Small intestine (tissue), 7 donors: ENCODE measurements around the gene CTNNA3. TPM values are rescaled to one million over a fixed set of nuclear protein-coding genes. Genes with fewer than 3 reads are reported as not detected.

ENCODE experiments used
- DNase-seq, 2 donors: peaks; one replicate each; pipeline versions ENCODE4 v3.0.0 to v3.0.0-alpha.2; 2013
- FAIRE-seq: peaks from 2 replicates; lab custom pipeline; 2012; peaks lifted over from hg19 to GRCh38; lab: Jason Lieb, UNC
- H3K27ac ChIP-seq, 3 donors: one replicate each; pipeline ENCODE4 v1.5.1; 2013; ENCODE audit warnings: low read length in 2 of 3, mild to moderate bottlenecking in 2 of 3, control low read depth in 1 of 3, inconsistent platforms in 1 of 3, low read depth in 1 of 3, moderate library complexity in 1 of 3
- H3K27me3 ChIP-seq, 3 donors: one replicate each; pipeline ENCODE4 v1.6.1; 2013; ENCODE audit warnings: low read length in 3 of 3, inconsistent platforms in 1 of 3; ENCODE audit not compliant: control insufficient read depth in 3 of 3, insufficient read depth in 3 of 3
- H3K36me3 ChIP-seq, 3 donors: one replicate each; pipeline ENCODE4 v1.6.1; 2013; ENCODE audit warnings: low read length in 3 of 3, inconsistent platforms in 1 of 3, low read depth in 1 of 3, mild to moderate bottlenecking in 1 of 3, moderate library complexity in 1 of 3; ENCODE audit not compliant: control insufficient read depth in 3 of 3, insufficient read depth in 2 of 3
- H3K4me1 ChIP-seq, 3 donors: one replicate each; pipeline ENCODE4 v1.6.1; 2013; ENCODE audit warnings: low read length in 2 of 3, inconsistent platforms in 1 of 3, low read depth in 1 of 3, mild to moderate bottlenecking in 1 of 3, moderate library complexity in 1 of 3; ENCODE audit not compliant: control insufficient read depth in 3 of 3, insufficient read depth in 2 of 3
- H3K4me3 ChIP-seq, 3 donors: one replicate each; pipeline ENCODE4 v1.5.1; 2013; ENCODE audit warnings: low read length in 3 of 3, control low read depth in 1 of 3, inconsistent platforms in 1 of 3, low read depth in 1 of 3, mild to moderate bottlenecking in 1 of 3, moderate library complexity in 1 of 3
- H3K9me3 ChIP-seq, 2 donors: one replicate each; pipeline ENCODE4 v1.6.1; 2013; ENCODE audit warnings: low read depth in 1 of 2, low read length in 1 of 2; ENCODE audit not compliant: control insufficient read depth in 2 of 2, insufficient read depth in 1 of 2
- WGBS, 3 donors: extraction: QIAGEN DNeasy Blood & Tissue Kit; methylation state at CpG; one replicate each; pipeline ENCODE4 v1.1.7; 2013; 5-methylcytosine and 5-hydroxymethylcytosine counted together
- polyA plus RNA-seq, 4 donors: library from polyadenylated mRNA; stranded (reverse) in 3 of 4; unstranded in 1 of 4; fragments of 200-250 nt in 3 of 4; fragments of 120-200 nt in 1 of 4; gene quantifications; one replicate each; pipeline versions ENCODE4 v1.2.1 to v1.2.3, GENCODE V29; 2013
- donor health status: healthy with polysubstance abuse.
- donor health status: control.
- donor health status: control.
- donor health status: Bipolar disorder and iron deficiency.
- donor health status: healthy.

The CTNNA3 gene
- polyA plus RNA-seq, 4 donors: 0.24 to 0.38 TPM; not detected in 2

GRCh38 chr10:67518043-67518442 lies 178.0 kb downstream of the CTNNA3 start:
- DNase-seq (no peak), FAIRE-seq (no peak)
- WGBS, 3 donors: 76 to 84% (median 81%) methylated on average over 4 of the region's 4 CpGs
- H3K4me3 ChIP-seq: no peak overlapping the region
- no peaks in the 10 kb centered on the region for H3K36me3 ChIP-seq
- no peaks in the 10 kb centered on the region for H3K27me3 ChIP-seq
- no peak overlapping the region for H3K27ac ChIP-seq
- no peaks in the 10 kb centered on the region for H3K9me3 ChIP-seq
- H3K4me1 ChIP-seq: no peaks in the 10 kb centered on the region

DNA sequence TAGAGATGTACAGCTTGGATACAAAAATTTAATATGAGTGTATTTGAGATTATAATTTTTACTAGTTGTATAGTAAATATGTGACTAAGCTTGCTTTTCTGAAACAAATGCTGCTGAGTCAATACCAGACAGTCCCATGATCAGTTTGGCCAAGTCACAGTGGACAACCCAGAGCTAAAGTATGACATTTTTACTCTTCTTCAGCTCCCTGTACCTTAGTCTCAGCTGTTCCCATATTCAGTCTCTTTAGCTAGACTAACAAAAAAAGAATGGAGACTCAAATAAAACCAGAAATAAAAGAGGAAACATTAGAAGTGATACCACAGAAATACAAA lies 189.3 kb downstream of the CTNNA3 start:
- H3K4me1 ChIP-seq: no peaks in the 10 kb centered on the region
- no peak for DNase-seq
- no peak overlapping the region for H3K4me3 ChIP-seq

DNA sequence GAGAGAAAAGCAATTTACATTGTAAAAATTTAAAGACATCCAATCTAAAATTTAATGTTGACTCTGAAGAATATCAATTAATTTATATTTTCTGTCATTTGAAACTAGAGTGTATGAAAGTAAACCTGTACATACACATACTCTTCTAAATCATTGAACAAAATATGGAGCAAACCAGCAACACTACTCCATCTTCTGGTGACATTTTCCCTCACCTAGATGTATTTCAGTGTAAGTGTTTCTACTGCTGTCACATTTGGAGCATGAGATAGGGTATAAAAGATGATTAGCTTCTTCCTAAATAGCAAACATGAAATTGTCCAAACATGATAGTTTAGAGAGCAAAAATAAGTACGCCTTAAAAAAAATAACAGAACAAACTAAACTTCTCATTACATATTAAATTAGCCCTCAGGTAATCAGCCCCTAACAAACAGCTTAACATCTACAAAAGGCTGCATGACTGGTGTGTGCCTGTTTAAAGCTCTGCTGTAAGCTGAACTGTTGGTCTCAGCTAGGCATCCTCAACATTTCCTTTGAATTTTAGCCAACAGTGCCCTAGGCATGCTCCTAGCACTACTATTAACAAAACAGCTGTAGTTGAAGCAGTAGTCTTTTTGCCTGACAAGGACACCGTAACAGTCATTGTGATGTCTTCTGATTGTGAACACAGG lies 189.8 kb downstream of the CTNNA3 start:
- Histone ChIP-seq H3K9me3 (no peaks in the 10 kb centered on the region), H3K27ac (no peak overlapping the region), H3K27me3 (no peaks in the 10 kb centered on the region), H3K4me3 (no peak overlapping the region), H3K36me3 (no peaks in the 10 kb centered on the region), H3K4me1 (no peaks in the 10 kb centered on the region)
- WGBS, 3 donors: 85 to 95% (median 95%) methylated on average over 2 of the region's 2 CpGs
- DNase-seq (peak in 1 of 2 donors; percentile 34), FAIRE-seq (no peak)

More for the DNA sequence above, 189.3 kb downstream of the CTNNA3 start:
- no peaks in the 10 kb centered on the region for H3K9me3 ChIP-seq
- H3K36me3 ChIP-seq: no peaks in the 10 kb centered on the region
- H3K27me3 ChIP-seq: no peaks in the 10 kb centered on the region
- no peak for FAIRE-seq
- no peak overlapping the region for H3K27ac ChIP-seq

- H3K36me3 ChIP-seq: no peaks in the 10 kb centered on the region
- no peaks in the 10 kb centered on the region for H3K9me3 ChIP-seq
- H3K4me3 ChIP-seq: no peak overlapping the region
- DNase-seq: peak; percentile 68 to 97
- no peaks in the 10 kb centered on the region for H3K27me3 ChIP-seq
- WGBS, 3 donors: 12 to 37% (median 27%) methylated on average over 2 of the region's 2 CpGs
- FAIRE-seq: peak; percentile 98
- no peaks in the 10 kb centered on the region for H3K4me1 ChIP-seq
- H3K27ac ChIP-seq: no peak overlapping the region
Observed at GRCh38 chr10:67492317-67493019, 203.5 kb downstream of the CTNNA3 start.

- FAIRE-seq: no peak
- no peak for DNase-seq
Observed at GRCh38 chr10:67487906-67488619, 207.9 kb downstream of the CTNNA3 start.

GRCh38 chr10:67487199-67487598 lies 208.8 kb downstream of the CTNNA3 start:
- no peaks in the 10 kb centered on the region for H3K36me3 ChIP-seq
- FAIRE-seq (no peak), DNase-seq (no peak)
- H3K9me3 ChIP-seq: no peaks in the 10 kb centered on the region
- H3K4me3 ChIP-seq: no peak overlapping the region
- no peak overlapping the region for H3K27ac ChIP-seq
- H3K4me1 ChIP-seq: no peaks in the 10 kb centered on the region
- 45 to 61% (median 56%) methylated on average over 3 of the region's 3 CpGs for WGBS, 3 donors
- H3K27me3 ChIP-seq: no peaks in the 10 kb centered on the region

More at GRCh38 chr10:67487906-67488619, 207.9 kb downstream of the CTNNA3 start:
- Histone ChIP-seq H3K4me3 (no peak overlapping the region), H3K27me3 (no peaks in the 10 kb centered on the region), H3K36me3 (no peaks in the 10 kb centered on the region), H3K4me1 (no peaks in the 10 kb centered on the region), H3K27ac (no peak overlapping the region), H3K9me3 (no peaks in the 10 kb centered on the region)
- 85 to 87% (median 87%) methylated on average over 6 of the region's 6 CpGs for WGBS, 3 donors

DNA sequence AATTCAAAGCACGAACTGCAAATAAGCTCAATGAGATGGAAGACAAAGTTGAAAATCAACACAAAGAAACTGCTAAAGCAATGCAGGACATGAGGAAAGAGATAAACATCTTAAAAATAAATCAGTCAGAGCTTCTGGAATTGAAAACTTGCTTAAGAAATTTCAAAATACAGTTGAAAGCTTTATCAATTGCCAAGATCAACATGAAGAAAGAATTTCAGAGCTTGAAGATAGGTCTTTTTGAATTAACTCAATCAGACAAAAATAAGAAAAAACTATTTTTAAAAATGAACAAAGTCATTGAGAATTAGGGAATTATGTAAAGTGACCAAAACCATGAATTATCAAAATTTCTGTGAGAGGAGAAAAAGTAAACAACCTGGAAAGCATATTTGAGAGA lies 218.1 kb downstream of the CTNNA3 start:
- WGBS, 3 donors: 91 to 97% (median 92%) methylated on average over 1 of the region's 1 CpG
- FAIRE-seq (no peak), DNase-seq (no peak)
- H3K27me3 ChIP-seq: no peaks in the 10 kb centered on the region
- H3K9me3 ChIP-seq: peaks cover 0 to 26% of the 10 kb centered on the region in 2 donors
- H3K27ac ChIP-seq: no peak overlapping the region
- no peak overlapping the region for H3K4me3 ChIP-seq
- H3K36me3 ChIP-seq: no peaks in the 10 kb centered on the region
- H3K4me1 ChIP-seq: no peaks in the 10 kb centered on the region

GRCh38 chr10:67476201-67476600 lies 219.8 kb downstream of the CTNNA3 start:
- Histone ChIP-seq H3K4me1 (no peaks in the 10 kb centered on the region), H3K27ac (peak overlapping the region in 1 of 3 donors; percentile 11), H3K4me3 (no peak overlapping the region), H3K36me3 (no peaks in the 10 kb centered on the region), H3K9me3 (peaks cover 0 to 26% of the 10 kb centered on the region in 2 donors), H3K27me3 (no peaks in the 10 kb centered on the region)
- FAIRE-seq (no peak), DNase-seq (peak in 1 of 2 donors; percentile 68)
- 61 to 80% (median 69%) methylated on average over 4 of the region's 4 CpGs for WGBS, 3 donors
